Ramos (cell line): ENCODE data around the gene BCAP31.

ENCODE experiments used
- in situ Hi-C: fragments of 300-500 bp; cut with MboI; formaldehyde crosslinking; loops from one replicate; pipeline ENCODE4 v1.14.3; 2022; ENCODE audit warnings: low sequenced_read_pairs; ENCODE audit not compliant: unreplicated experiment

Gene BCAP31

DNA sequence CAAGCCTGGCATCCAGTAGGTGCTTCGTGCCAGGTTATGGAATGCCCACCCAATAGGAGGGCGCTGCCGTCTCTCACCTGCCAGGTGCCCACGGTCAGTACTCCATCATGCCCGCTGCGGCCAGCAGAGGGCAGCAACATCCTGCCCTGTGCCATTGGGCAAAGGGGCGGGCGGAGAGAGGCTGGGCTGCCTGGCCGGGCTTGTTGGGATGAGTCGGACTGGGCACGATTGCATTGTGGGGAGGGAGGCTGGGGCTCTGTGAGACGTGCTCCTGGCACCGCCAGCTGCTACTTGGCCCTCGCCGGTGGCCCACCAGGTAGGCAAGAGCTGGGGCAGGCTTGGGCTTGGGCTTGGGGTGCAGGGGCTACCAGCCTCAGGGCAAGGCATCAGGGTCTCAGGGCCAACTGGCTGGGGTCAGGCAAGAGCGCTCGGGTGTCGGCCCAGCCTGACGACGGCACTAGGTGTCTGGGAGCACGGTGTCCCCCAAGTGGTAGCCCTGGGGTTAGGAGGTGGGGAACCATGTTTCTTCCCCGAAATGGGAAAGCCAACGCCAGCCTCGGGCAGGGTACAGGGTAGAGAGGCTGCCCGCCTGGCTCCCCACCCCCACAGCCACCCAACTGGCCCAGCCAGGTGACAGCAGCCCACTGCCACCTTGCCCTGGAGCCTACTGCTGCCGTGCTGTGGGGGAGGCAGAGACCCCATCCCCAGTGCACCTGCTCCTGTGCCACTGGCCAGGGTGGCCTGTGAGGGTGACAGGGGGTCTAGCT, 40.0 kb upstream of the BCAP31 start, which contains the start of gene PLXNB3:
TSS of gene PLXNB3 (plus strand) at position 261 of the 767 bp plus-strand sequence. CDS start 1,287 bp downstream, outside the sequence.
- in situ Hi-C loops, result loop anchor here (10.0 kb wide), 1 partner anchor 191 kb away; no protein-coding TSS in a partner anchor

DNA sequence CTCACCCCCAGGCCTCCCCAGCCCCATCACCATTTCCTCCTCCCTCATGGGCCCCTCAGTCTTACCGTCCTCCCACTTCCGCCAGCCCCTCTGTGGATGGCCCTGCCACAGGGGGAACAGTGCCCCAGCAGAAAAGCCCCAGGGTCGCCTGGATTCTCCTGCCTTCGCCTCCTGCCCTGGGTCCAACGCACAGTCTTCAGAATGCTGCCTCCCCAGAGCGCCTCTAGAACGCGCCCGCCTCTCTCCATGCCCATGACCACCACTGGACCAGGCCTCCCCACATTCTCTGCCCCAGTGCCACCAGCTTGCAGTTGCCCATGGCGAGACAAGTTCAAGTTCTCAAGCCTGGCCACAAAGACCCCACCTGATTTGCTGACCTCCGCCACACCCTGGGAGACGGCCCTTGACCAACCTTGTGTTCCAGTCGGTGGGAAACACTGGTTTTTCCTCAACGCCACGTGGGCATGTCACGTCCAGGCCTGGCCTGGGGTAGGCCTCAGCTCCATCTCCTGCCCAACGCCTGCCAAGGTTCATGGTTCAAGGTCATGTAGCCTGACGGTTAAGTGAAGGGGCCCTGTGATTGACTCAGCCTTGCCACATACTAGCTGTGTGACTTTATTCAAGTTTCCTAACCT, 39.2 kb upstream of the BCAP31 start:
- in situ Hi-C loops, result loop anchor here (10.0 kb wide), 1 partner anchor 191 kb away; no protein-coding TSS in a partner anchor

DNA sequence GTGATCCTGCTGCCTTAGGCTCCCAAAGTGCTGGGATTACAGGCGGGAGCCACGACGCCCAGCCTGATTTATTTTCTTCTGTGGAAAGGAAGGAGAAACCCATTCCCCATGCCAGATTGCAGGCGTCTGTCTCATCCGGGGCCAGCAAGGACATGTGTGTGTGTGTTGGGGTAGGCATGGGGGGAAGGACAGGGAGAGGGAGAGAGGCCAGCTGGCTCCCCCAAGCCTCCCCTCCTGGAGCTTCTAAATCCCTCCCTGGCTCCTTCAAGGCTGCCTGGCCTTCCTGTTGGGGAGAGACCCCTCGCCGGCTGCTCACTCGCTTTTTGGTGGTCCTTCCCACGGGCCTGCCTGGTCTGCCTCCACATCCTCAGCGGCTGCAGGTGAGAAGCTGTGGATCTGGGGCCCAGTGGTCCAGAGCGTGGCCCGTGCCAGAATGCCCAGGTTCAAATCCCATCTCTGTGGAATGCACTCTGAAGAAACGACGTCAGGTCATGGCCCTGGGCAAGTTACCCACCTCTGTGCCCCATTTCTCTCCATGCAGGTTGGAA, 38.5 kb upstream of the BCAP31 start:
- in situ Hi-C loops, result loop anchor here (10.0 kb wide), 1 partner anchor 192 kb away; no protein-coding TSS in a partner anchor

DNA sequence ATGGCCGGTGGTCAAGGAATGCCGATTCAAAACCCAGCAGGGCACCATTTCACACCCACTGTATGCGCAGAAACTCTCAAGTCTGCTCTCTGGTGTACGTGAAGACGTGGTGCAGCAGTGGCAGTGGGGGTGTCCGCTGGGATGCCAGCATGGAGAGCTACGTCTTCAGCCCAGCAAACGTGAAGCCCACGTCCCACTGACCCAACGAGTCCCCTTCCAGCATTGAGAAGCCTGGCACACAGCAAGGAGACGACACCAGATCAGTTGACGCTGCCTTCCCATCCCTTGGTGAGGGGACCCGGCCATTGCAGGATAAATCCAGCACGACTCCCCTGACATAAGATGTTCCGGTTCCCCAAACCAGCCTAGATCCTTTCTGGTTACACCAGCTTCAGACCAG, 37.7 kb upstream of the BCAP31 start:
- in situ Hi-C loops, result loop anchor here (10.0 kb wide), 1 partner anchor 193 kb away; no protein-coding TSS in a partner anchor

DNA sequence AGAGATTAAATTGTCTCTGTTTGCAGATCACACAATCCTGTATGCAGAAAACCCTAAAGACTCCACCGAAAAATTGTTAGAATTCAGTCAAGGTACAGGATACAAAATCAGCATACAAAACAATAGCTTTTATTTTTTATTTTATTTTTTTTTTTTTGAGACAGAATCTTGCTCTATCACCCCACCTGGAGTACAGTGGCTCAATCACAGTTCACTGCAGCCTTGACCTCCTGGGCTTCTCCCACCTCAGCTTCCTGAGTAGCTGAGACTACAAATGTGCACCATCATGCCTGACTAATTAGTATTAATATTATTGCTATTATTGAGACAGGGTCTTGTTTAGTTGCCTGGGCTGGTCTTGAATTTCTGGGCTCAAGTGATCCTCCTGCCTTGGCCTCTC, 30.9 kb upstream of the BCAP31 start:
- in situ Hi-C loops, result no loop called here

DNA sequence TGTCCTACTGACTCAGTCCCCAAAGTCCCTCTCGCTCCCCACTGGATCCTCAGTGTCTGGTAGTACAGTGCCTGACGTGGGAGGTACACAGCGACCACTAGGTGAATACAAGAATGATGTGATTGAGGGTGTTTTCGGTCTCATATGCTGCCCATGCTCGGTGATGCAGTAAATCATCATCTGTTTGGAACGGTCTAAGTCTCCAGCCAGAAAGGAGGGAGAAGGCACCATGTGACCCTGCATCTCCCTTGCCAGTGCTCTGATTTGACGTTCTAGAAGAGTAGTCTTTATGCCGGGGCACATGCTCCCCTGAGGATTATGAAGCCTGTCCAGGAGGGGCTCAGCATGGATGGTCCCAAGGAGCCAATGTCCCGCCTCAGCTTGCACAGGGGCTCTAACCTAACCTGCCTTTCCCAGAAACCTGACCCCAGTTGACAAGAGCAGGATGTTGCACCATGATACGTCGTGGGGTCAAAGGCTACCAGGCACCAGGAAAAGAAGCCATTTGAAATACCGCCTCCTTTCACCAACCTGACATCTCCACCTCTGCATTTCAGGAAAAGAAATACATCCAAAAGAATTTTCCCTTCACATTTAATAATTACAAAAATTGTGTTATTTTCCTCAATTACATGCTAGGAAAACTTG, 26.1 kb upstream of the BCAP31 start:
- in situ Hi-C loops, result no loop called here

DNA sequence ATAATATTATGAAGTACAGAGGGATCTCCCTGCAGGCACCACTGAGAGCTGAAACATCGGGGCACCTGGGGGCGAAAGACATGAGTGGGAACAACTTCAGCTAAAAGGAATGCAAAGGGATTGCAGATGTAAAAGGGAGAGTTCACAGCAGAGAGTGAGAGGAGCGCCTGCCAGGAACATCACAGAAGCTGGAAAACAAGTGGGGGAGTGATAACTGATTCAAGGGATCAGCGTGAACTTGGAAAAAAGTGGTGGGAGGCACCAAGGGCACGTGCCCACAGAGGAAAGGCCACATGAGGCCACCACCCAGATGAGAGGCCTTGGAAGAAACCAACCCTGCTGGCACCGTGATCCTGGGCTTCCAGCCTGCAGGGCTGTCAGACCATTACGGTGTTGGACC, 24.8 kb upstream of the BCAP31 start:
- in situ Hi-C loops, result loop anchor here (25.0 kb wide), 1 partner anchor 788 kb away; the partner anchor contains the start of genes G6PD and IKBKG

DNA sequence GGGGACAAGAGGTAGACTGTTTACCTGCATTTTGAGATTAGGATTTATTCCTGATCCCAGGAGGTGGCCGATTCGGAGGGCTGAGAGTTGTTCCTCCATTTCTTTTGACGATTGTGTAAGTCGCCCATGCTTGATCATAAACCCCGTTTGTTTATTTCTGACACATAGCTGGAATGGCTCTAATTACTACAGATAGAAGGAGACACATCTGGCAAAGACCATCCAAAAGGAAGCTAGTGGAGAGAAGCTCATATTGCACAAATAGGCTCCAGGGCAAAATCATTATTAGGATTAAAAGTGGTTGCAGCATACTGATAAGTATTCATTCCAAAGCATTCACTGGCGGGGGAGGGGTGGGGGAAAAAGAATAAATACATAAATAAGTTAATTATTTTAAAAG, 22.8 kb upstream of the BCAP31 start:
- in situ Hi-C loops, result loop anchor here (25.0 kb wide), 1 partner anchor 790 kb away; the partner anchor contains the start of genes G6PD and IKBKG

DNA sequence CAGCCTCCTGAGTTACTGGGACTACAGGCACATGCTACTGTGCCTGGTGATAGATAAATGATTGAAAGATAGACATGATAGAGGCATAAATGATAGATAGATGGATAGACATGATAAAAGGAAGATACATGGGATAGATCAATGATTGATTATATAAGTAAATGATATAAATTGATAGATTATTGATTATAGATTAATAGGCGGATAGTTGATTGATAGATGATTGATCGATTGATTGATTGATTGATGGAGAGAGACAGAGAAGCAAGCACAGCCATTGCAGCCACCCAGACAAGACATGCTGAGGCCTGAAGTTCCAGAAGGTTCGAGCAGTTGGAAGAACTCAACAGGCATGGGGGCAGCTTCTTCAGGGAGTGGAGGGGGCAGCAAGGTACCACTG, 22.2 kb upstream of the BCAP31 start:
- in situ Hi-C loops, result loop anchor here (25.0 kb wide), 1 partner anchor 791 kb away; the partner anchor contains the start of genes G6PD and IKBKG

DNA sequence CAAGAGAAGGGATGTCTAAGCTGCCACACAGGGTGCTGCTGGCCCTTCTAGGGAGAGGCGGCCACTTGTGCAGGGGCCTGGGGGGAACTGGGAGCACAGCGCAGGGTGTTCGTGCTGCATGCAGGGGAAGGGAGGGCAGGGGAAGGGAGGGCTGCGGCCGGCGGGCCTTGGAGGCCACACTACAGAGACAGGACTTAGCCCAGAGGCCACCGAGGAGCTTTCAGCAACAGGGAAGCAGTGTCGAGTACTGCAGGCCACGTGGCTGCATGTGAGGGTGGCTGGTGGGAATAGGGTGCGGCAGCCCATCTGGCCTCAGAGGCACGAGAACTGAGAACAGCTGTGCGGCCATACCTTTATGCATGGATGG, 20.9 kb upstream of the BCAP31 start:
- in situ Hi-C loops, result loop anchor here (25.0 kb wide), 1 partner anchor 792 kb away; the partner anchor contains the start of genes G6PD and IKBKG

DNA sequence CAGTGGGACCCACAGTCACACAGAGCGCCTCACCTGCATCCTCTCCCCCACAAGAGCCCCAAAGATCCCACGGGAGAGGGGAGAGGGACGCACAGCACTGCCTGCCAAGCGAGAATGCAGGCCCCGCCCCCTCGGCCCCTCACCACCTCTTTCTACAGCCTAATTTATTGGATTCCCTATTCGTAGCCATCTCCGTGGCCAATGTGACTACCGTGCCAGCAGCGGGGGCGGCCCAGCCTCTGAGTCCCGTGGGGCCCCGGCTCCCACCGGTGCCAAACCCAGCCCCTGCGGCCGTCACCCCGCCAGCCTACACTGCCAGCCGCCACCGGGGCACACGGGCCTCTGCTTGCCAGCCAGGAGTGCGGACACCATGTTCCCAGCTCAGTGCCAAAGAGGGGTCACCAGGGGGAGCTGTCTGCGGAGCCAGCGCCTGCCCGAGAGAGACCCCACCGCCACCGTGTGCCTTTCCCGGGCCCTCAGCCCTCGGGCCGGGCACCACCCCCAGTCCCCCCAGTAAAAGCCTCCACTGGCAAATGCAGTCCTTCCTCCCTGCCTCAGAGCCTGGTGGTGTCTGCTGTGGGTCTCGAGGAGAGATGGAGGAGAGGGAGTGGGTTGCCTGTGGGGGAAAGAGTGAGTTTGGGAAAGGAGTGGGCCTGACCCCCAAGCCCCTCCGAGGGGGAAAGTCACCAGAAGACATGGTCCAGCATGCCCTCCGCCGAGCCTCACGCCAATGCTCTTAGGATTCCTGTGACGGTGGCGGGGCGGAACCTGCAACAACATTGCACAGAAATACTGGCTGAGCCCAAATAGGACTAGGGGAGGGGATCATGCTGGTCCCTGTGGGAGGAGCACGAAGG, 20.3 kb upstream of the BCAP31 start:
- in situ Hi-C loops, result loop anchor here (25.0 kb wide), 1 partner anchor 793 kb away; the partner anchor contains the start of genes G6PD and IKBKG

DNA sequence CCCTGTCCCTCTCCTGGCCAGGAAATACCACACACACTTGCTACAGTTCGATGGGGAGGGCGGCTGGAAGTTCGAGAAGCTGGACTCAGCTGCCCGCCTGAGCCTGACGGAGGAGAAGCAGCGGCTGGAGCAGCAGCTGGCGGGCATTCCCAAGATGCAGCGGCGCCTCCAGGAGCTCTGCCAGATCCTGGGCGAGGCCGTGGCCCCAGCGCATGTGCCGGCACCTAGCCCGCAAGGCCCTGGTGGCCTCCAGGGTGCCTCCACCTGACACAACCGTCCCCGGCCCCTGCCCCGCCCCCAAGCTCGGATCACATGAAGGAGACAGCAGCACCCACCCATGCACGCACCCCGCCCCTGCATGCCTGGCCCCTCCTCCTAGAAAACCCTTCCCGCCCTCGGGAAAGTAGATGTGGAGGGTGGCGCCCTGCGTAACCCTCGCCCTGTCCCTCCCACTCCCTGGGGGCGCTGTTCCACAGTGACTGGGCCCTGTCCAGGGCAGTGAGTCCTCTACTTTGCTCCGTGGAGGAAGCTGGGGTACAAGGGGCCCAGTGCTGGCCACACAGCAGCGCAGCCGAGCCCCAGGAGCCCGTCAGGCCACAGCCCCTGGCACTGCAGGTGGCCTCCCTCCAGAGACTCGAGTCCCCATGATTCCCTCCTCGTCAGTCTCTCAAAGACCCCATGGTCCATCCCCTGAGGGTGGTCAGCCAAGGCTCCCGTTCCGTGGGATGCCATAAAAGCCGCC, 19.5 kb upstream of the BCAP31 start:
- in situ Hi-C loops, result loop anchor here (25.0 kb wide), 1 partner anchor 794 kb away; the partner anchor contains the start of genes G6PD and IKBKG

DNA sequence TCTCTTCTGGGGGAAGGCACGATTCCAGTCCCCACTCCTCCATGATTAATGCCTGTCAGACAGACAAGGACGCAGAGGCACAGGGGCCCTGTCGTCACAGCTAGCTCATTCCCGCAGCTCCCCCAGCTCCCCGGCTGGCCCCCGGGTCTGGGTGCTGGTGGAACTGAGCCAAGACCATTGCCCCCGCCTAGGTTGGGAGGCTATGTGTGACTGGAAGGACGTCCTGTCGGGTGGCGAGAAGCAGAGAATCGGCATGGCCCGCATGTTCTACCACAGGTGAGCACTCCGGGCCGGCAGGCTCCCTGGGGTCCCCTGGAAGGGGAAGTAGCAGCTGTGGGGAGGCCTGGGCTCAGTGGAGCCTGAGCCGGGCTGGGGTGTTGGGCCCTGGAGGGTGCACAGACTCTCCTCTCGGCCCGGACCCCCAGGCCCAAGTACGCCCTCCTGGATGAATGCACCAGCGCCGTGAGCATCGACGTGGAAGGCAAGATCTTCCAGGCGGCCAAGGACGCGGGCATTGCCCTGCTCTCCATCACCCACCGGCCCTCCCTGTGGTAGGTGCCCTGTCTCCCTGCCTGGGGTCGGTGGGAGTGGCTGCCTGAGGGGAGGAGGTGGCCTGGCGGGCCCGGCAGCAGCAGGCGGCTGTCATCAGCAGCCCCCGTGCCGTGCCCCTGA, 18.7 kb upstream of the BCAP31 start:
- in situ Hi-C loops, result loop anchor here (25.0 kb wide), 1 partner anchor 794 kb away; the partner anchor contains the start of genes G6PD and IKBKG

DNA sequence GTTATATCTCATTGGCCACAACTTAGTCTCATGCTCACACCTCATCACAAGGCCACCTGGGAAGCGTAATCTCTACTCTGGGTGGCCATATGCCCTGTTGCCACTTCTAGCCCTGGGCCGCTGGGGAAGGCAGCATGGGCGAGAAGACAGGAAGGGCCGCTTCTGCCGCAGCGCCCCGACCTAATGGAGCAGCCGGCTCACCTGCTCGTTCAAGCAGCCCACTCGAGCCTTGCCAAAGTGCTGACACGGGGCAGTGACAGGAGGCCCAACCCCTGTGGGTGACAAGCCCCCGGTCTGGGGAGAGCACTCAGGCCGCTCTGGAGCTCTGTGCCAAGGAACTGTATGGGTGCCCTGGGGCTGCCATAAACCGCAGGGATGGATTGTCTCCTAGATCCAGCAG, 17.9 kb upstream of the BCAP31 start:
- in situ Hi-C loops, result loop anchor here (25.0 kb wide), 1 partner anchor 795 kb away; the partner anchor contains the start of genes G6PD and IKBKG

DNA sequence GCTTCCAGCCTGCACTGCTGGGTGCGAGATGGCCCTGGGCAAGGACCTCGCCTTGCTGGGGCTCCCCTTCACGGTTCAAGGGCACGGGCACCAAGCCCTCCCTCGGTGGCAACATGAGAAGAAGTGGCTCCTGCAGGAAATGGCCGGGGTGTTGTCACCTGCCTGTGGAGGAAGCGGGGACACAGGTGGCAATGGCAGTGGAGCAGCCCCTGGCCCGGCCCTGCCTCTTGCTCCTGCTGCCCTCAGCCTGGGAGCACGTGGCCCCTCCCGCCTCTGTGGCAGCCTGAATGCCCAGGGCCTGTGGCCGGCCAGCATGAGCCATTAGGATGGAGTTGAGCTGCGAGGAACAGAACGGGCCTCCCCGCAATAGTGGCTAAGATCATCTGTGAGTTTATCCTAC, 17.3 kb upstream of the BCAP31 start:
- in situ Hi-C loops, result loop anchor here (25.0 kb wide), 1 partner anchor 796 kb away; the partner anchor contains the start of genes G6PD and IKBKG

DNA sequence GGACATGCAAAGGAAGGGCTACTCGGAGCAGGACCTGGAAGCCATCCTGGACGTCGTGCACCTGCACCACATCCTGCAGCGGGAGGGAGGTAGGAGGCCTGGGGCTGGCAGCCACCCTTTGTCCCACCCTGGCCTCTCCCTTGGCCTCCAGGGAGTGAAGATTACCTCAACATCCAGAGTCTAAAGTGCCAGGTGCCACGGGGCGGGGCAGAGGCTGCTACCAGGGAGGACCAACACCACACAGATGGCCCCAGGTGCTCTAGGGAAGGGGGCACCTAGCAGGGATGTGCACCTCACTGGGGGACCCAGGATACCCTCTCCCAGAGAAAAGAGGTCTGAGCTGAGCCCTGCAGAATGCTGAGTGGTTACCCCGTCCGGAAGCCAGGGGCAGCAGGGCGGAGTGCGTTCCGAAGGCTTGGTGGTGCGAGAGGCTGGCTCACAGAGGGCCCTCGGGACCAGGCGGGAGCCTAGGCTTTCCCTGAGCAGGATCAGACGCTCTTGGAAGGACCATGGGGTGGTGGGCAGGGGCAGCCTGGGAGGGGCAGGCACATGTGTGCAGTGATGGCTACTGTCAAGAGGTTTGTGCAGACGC, 16.5 kb upstream of the BCAP31 start:
- in situ Hi-C loops, result loop anchor here (25.0 kb wide), 1 partner anchor 797 kb away; the partner anchor contains the start of genes G6PD and IKBKG

DNA sequence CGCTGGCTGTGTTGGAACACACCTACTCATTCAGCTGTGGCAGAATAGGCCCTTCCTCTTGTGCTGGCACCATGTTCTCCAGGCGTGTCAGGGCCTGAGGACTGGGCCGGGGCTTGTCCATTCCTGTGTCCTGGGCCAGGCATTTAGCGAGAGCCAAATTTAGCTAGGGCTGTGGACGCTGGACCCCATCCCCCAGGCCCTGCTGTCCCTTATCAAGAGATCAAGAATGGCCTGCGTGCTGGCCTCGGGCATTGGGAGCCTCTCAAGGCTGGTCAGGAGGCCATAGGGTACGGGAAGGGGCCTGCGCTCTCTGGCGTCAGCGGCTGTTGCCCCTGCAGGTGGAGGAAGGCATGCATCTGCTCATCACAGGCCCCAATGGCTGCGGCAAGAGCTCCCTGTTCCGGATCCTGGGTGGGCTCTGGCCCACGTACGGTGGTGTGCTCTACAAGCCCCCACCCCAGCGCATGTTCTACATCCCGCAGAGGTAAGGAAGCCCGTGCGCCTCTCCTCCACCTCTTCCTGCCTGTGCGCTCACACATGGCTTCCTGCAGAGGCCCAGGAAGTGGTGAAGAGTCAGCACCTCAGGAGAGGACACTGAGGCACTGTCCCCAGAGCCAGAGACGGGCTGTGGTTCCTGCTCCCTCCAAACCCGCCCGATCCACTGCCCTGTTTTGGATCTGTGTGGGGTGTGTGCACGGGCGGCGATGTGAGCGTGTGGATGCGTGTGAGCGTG, 15.7 kb upstream of the BCAP31 start:
- in situ Hi-C loops, result loop anchor here (25.0 kb wide), 1 partner anchor 797 kb away; the partner anchor contains the start of genes G6PD and IKBKG
